ENCODE results near the gene AK8. TPM values are rescaled to one million over a fixed set of nuclear protein-coding genes. Genes with fewer than 3 reads are reported as not detected.

Gene AK8
- polyA plus RNA-seq, 3 donors, result 0.08 TPM; not detected in 2

- Histone ChIP-seq H4K20me1 (ENCODE audit: insufficient read depth, low read length) (no peaks in the 10 kb centered on the region), H3K4me3 (replicated peaks in 1 of 3; ENCODE audit: low read depth in 2 of 3, low read length in 3 of 3) (no peak overlapping the region), H3K36me3 (replicated peaks in 1 of 2; ENCODE audit: control insufficient read depth in 1 of 2, insufficient read depth in 2 of 2, low read length in 2 of 2) (peaks cover 69 to 91% of the 10 kb centered on the region in 2 donors), H3K9ac (ENCODE audit: insufficient read depth, low read length, poor library complexity, severe bottlenecking) (no peak overlapping the region), H2AFZ (ENCODE audit: insufficient read depth, low read depth, low read length, poor library complexity, severe bottlenecking) (no peak overlapping the region), H3K27me3 (ENCODE audit: control insufficient read depth in 2 of 2, insufficient read depth in 2 of 2, low read length in 2 of 2) (no peaks in the 10 kb centered on the region), H3K9me3 (replicated peaks in 1 of 2; ENCODE audit: control insufficient read depth in 1 of 2, insufficient read depth in 1 of 2, low read length in 2 of 2) (no peaks in the 10 kb centered on the region), H3K4me2 (replicated peaks; ENCODE audit: extremely low read depth, low read length, poor library complexity, severe bottlenecking) (no peak overlapping the region), H3K27ac (ENCODE audit: low read depth in 1 of 2, low read length in 2 of 2) (no peak overlapping the region), H3K79me2 (ENCODE audit: insufficient read depth, low read length) (no peaks in the 10 kb centered on the region), H3K4me1 (ENCODE audit: control insufficient read depth in 1 of 2, insufficient read depth in 2 of 2, low read length in 2 of 2) (no peaks in the 10 kb centered on the region)
- no peak overlapping the region for H3K4me3 Mint-ChIP-seq
- TF ChIP-seq CTCF (IDR thresholded peaks at IDR 0.05), result no peak
- peaks cover 0 to 2% (median 0%) of the 10 kb centered on the region in 7 donors for H3K9me3 Mint-ChIP-seq
- H3K4me1 Mint-ChIP-seq, result no peaks in the 10 kb centered on the region
- H3K27me3 Mint-ChIP-seq (ENCODE audit: low read depth in 3 of 3), result no peaks in the 10 kb centered on the region
- intact Hi-C loops (cut with micrococcal nuclease), result no loop called here
- no peak for DNase-seq
- no peak overlapping the region for H3K27ac Mint-ChIP-seq
- 100% methylated on average over 3 of the region's 7 CpGs for WGBS (ENCODE audit: insufficient coverage)
- peaks cover 78 to 87% of the 10 kb centered on the region in 2 donors for H3K36me3 Mint-ChIP-seq
Observed at GRCh38 chr9:132908635-132909034, 30.6 kb upstream of the AK8 start.

- Mint-ChIP-seq H3K4me1 (no peaks in the 10 kb centered on the region), H3K27me3 (ENCODE audit: low read depth in 3 of 3) (peaks cover 0 to 1% (median 0%) of the 10 kb centered on the region in 3 donors), H3K27ac (peak overlapping the region in 1 of 7 donors; percentile 31), H3K4me3 (no peak overlapping the region), H3K36me3 (peaks cover 77 to 82% of the 10 kb centered on the region in 2 donors), H3K9me3 (peaks cover 0 to 2% (median 0%) of the 10 kb centered on the region in 7 donors)
- no peak overlapping the region for H2AFZ ChIP-seq (ENCODE audit: insufficient read depth, low read depth, low read length, poor library complexity, severe bottlenecking)
- no peak overlapping the region for H3K9ac ChIP-seq (ENCODE audit: insufficient read depth, low read length, poor library complexity, severe bottlenecking)
- no peaks in the 10 kb centered on the region for H3K9me3 ChIP-seq (replicated peaks in 1 of 2; ENCODE audit: control insufficient read depth in 1 of 2, insufficient read depth in 1 of 2, low read length in 2 of 2)
- no peaks in the 10 kb centered on the region for H4K20me1 ChIP-seq (ENCODE audit: insufficient read depth, low read length)
- H3K36me3 ChIP-seq (replicated peaks in 1 of 2; ENCODE audit: control insufficient read depth in 1 of 2, insufficient read depth in 2 of 2, low read length in 2 of 2), result peaks cover 66 to 87% of the 10 kb centered on the region in 2 donors
- DNase-seq, result no peak
- 98% methylated on average over 12 of the region's 12 CpGs for WGBS (ENCODE audit: insufficient coverage)
- no peaks in the 10 kb centered on the region for H3K27me3 ChIP-seq (ENCODE audit: control insufficient read depth in 2 of 2, insufficient read depth in 2 of 2, low read length in 2 of 2)
- no peak overlapping the region for H3K4me3 ChIP-seq (replicated peaks in 1 of 3; ENCODE audit: low read depth in 2 of 3, low read length in 3 of 3)
- H3K4me2 ChIP-seq (replicated peaks; ENCODE audit: extremely low read depth, low read length, poor library complexity, severe bottlenecking), result no peak overlapping the region
- no peak overlapping the region for H3K27ac ChIP-seq (ENCODE audit: low read depth in 1 of 2, low read length in 2 of 2)
- no peaks in the 10 kb centered on the region for H3K79me2 ChIP-seq (ENCODE audit: insufficient read depth, low read length)
- intact Hi-C loops (cut with micrococcal nuclease), result no loop called here
- TF ChIP-seq CTCF (IDR thresholded peaks at IDR 0.05), result no peak
- H3K4me1 ChIP-seq (ENCODE audit: control insufficient read depth in 1 of 2, insufficient read depth in 2 of 2, low read length in 2 of 2), result no peaks in the 10 kb centered on the region
Observed at GRCh38 chr9:132905726-132906125, 27.6 kb upstream of the AK8 start.
